ENCODE measurements around the gene MED17.
A peak's percentile ranks its signal among the peaks of the same experiment; 100 is the strongest.

Gene MED17

GRCh38 chr11:93784935-93785360, 866 bp downstream of the MED17 start:
- DNase-seq (ENCODE audit: low spot score) (no peak), ATAC-seq (ENCODE audit: low read depth) (no peak)
- TF ChIP-seq CTCF (IDR thresholded peaks at IDR 0.05; ENCODE audit: poor library complexity, severe bottlenecking): no peak
- peak overlapping the region; percentile 69 for H3K27ac ChIP-seq (ENCODE audit: poor library complexity, severe bottlenecking)
- peaks cover 3% of the 10 kb centered on the region for H3K9me3 ChIP-seq (ENCODE audit: severe bottlenecking)
- H3K4me1 ChIP-seq (ENCODE audit: insufficient read depth, poor library complexity, severe bottlenecking): peaks cover 12% of the 10 kb centered on the region
- H3K4me3 ChIP-seq (ENCODE audit: severe bottlenecking): peak overlapping the region; percentile 66
- H3K27me3 ChIP-seq (ENCODE audit: insufficient read depth, poor library complexity, severe bottlenecking): no peaks in the 10 kb centered on the region
- H3K36me3 ChIP-seq (ENCODE audit: low read depth): peaks cover 41% of the 10 kb centered on the region

- H3K27ac ChIP-seq (ENCODE audit: poor library complexity, severe bottlenecking): no peak overlapping the region
- no peak for DNase-seq (ENCODE audit: low spot score)
- H3K9me3 ChIP-seq (ENCODE audit: severe bottlenecking): peaks cover 3% of the 10 kb centered on the region
- TF ChIP-seq CTCF (IDR thresholded peaks at IDR 0.05; ENCODE audit: poor library complexity, severe bottlenecking): no peak
- ATAC-seq (ENCODE audit: low read depth): no peak
- peaks cover 95% of the 10 kb centered on the region for H3K36me3 ChIP-seq (ENCODE audit: low read depth)
- peaks cover 6% of the 10 kb centered on the region for H3K4me1 ChIP-seq (ENCODE audit: insufficient read depth, poor library complexity, severe bottlenecking)
- no peak overlapping the region for H3K4me3 ChIP-seq (ENCODE audit: severe bottlenecking)
- H3K27me3 ChIP-seq (ENCODE audit: insufficient read depth, poor library complexity, severe bottlenecking): no peaks in the 10 kb centered on the region
Observed at GRCh38 chr11:93791493-93791892, 7.4 kb downstream of the MED17 start.

GRCh38 chr11:93796441-93797231, 12.6 kb downstream of the MED17 start:
- Histone ChIP-seq H3K27ac (ENCODE audit: poor library complexity, severe bottlenecking) (no peak overlapping the region), H3K27me3 (ENCODE audit: insufficient read depth, poor library complexity, severe bottlenecking) (no peaks in the 10 kb centered on the region), H3K36me3 (ENCODE audit: low read depth) (peaks cover 98% of the 10 kb centered on the region), H3K4me3 (ENCODE audit: severe bottlenecking) (no peak overlapping the region), H3K4me1 (ENCODE audit: insufficient read depth, poor library complexity, severe bottlenecking) (no peaks in the 10 kb centered on the region), H3K9me3 (ENCODE audit: severe bottlenecking) (no peaks in the 10 kb centered on the region)
- no peak for DNase-seq (ENCODE audit: low spot score)
- no peak for ATAC-seq (ENCODE audit: low read depth)
- no peak for TF ChIP-seq CTCF (IDR thresholded peaks at IDR 0.05; ENCODE audit: poor library complexity, severe bottlenecking)

GRCh38 chr11:93801366-93801765, 17.3 kb downstream of the MED17 start:
- Histone ChIP-seq H3K4me1 (ENCODE audit: insufficient read depth, poor library complexity, severe bottlenecking) (no peaks in the 10 kb centered on the region), H3K9me3 (ENCODE audit: severe bottlenecking) (no peaks in the 10 kb centered on the region), H3K36me3 (ENCODE audit: low read depth) (peaks cover 96% of the 10 kb centered on the region), H3K27ac (ENCODE audit: poor library complexity, severe bottlenecking) (no peak overlapping the region), H3K27me3 (ENCODE audit: insufficient read depth, poor library complexity, severe bottlenecking) (no peaks in the 10 kb centered on the region), H3K4me3 (ENCODE audit: severe bottlenecking) (no peak overlapping the region)
- ATAC-seq (ENCODE audit: low read depth): no peak
- DNase-seq (ENCODE audit: low spot score): no peak
- no peak for TF ChIP-seq CTCF (IDR thresholded peaks at IDR 0.05; ENCODE audit: poor library complexity, severe bottlenecking)

GRCh38 chr11:93804879-93805278, 20.8 kb downstream of the MED17 start:
- Histone ChIP-seq H3K9me3 (ENCODE audit: severe bottlenecking) (no peaks in the 10 kb centered on the region), H3K27me3 (ENCODE audit: insufficient read depth, poor library complexity, severe bottlenecking) (no peaks in the 10 kb centered on the region), H3K36me3 (ENCODE audit: low read depth) (peaks cover 96% of the 10 kb centered on the region), H3K4me1 (ENCODE audit: insufficient read depth, poor library complexity, severe bottlenecking) (no peaks in the 10 kb centered on the region), H3K4me3 (ENCODE audit: severe bottlenecking) (no peak overlapping the region), H3K27ac (ENCODE audit: poor library complexity, severe bottlenecking) (no peak overlapping the region)
- DNase-seq (ENCODE audit: low spot score) (no peak), ATAC-seq (ENCODE audit: low read depth) (no peak)
- TF ChIP-seq CTCF (IDR thresholded peaks at IDR 0.05; ENCODE audit: poor library complexity, severe bottlenecking): no peak

Data from RWPE2 (cell line).